SK-N-SH treated with all-trans-retinoic acid at 6 μM for 48 hours (cell line): ENCODE results near the gene TRIM13.

Experiments used
- ATAC-seq: fragments of 200-7000 bp; cut with Tn5 transposase; 3 replicates; pipeline ENCODE4 v1.9.1; 2020; ENCODE audit warnings: mild to moderate bottlenecking, moderate library complexity
- ARNTL ChIP-seq: fragments of 450-650 bp; formaldehyde crosslinking; IDR thresholded peaks from 2 replicates; pipeline ENCODE4 v1.5.0; 2020; ENCODE audit warnings: low read depth, mild to moderate bottlenecking, moderate library complexity, borderline replicate concordance
- BACH2 ChIP-seq: fragments of 250-450 bp; sonication (Bioruptor Pico); IDR thresholded peaks from 2 replicates; pipeline ENCODE4 v1.9.0; 2021; ENCODE audit warnings: mild to moderate bottlenecking, borderline replicate concordance
- CREB5 ChIP-seq: fragments of 250-450 bp; sonication (Bioruptor Pico); IDR thresholded peaks from 2 replicates; pipeline ENCODE4 v1.5.1; 2020; ENCODE audit warnings: low read depth, mild to moderate bottlenecking, moderate library complexity
- CSDC2 ChIP-seq: fragments of 250-450 bp; sonication (Bioruptor Pico); IDR thresholded peaks from 2 replicates; pipeline ENCODE4 v1.5.0; 2020; ENCODE audit warnings: mild to moderate bottlenecking, moderate library complexity
- ESRRG ChIP-seq: fragments of 250-450 bp; sonication (Bioruptor Pico); IDR thresholded peaks from 2 replicates; pipeline ENCODE4 v1.6.1; 2021; ENCODE audit warnings: mild to moderate bottlenecking
- GLIS3 ChIP-seq: fragments of 250-450 bp; sonication (Bioruptor Pico); IDR thresholded peaks from 2 replicates; pipeline ENCODE4 v1.5.0; 2020; ENCODE audit warnings: mild to moderate bottlenecking, moderate library complexity
- ISL1 ChIP-seq: fragments of 250-450 bp; sonication (Bioruptor Pico); IDR thresholded peaks from 2 replicates; pipeline ENCODE4 v2.1.2; 2022; ENCODE audit warnings: mild to moderate bottlenecking, moderate library complexity
- OSR1 ChIP-seq: fragments of 250-450 bp; sonication (Bioruptor Pico); IDR thresholded peaks from 2 replicates; pipeline ENCODE4 v1.8.0; 2022; ENCODE audit warnings: moderate library complexity, mild to moderate bottlenecking, inconsistent platforms
- PPARA ChIP-seq: fragments of 250-450 bp; sonication (Bioruptor Pico); IDR thresholded peaks from 2 replicates; pipeline ENCODE4 v1.5.0; 2020; ENCODE audit warnings: mild to moderate bottlenecking, borderline replicate concordance
- RARB ChIP-seq: fragments of 250-450 bp; sonication (Bioruptor Pico); IDR thresholded peaks from 2 replicates; pipeline ENCODE4 v1.8.0; 2021; ENCODE audit warnings: mild to moderate bottlenecking, moderate library complexity
- SNAI2 ChIP-seq: fragments of 250-450 bp; sonication (Bioruptor Pico); IDR thresholded peaks from 2 replicates; pipeline ENCODE4 v1.5.0; 2020; ENCODE audit warnings: mild to moderate bottlenecking, moderate library complexity
- TCF4 ChIP-seq: fragments of 250-450 bp; sonication (Bioruptor Pico); IDR thresholded peaks from 2 replicates; pipeline ENCODE4 v1.8.0; 2021; ENCODE audit warnings: mild to moderate bottlenecking, moderate library complexity, borderline replicate concordance
- TOX ChIP-seq: fragments of 250-450 bp; sonication (Bioruptor Pico); IDR thresholded peaks from 2 replicates; pipeline ENCODE4 v1.8.0; 2021; ENCODE audit warnings: mild to moderate bottlenecking, moderate library complexity, borderline replicate concordance
- ZC3H10 ChIP-seq: fragments of 250-450 bp; sonication (Bioruptor Pico); IDR thresholded peaks from 2 replicates; pipeline ENCODE4 v1.5.1; 2021; ENCODE audit warnings: mild to moderate bottlenecking, moderate library complexity
- ZFP3 ChIP-seq: fragments of 250-450 bp; sonication (Bioruptor Pico); IDR thresholded peaks from 2 replicates; pipeline ENCODE4 v1.5.0; 2020; ENCODE audit warnings: mild to moderate bottlenecking, moderate library complexity
- ZFP30 ChIP-seq: fragments of 450-650 bp; formaldehyde crosslinking; IDR thresholded peaks from 2 replicates; pipeline ENCODE4 v1.5.0; 2022; ENCODE audit warnings: mild to moderate bottlenecking, moderate library complexity
- ZNF565 ChIP-seq: fragments of 450-650 bp; formaldehyde crosslinking; conservative IDR thresholded peaks from 2 replicates; pipeline ENCODE4 v1.5.0; 2020; ENCODE audit warnings: low read depth, mild to moderate bottlenecking, moderate library complexity
- ZNF70 ChIP-seq: fragments of 450-650 bp; formaldehyde crosslinking; IDR thresholded peaks from 2 replicates; pipeline ENCODE4 v1.5.0; 2020; ENCODE audit warnings: mild to moderate bottlenecking, moderate library complexity
- ZNF8 ChIP-seq: fragments of 450-650 bp; formaldehyde crosslinking; IDR thresholded peaks from 2 replicates; pipeline ENCODE4 v1.5.0; 2020; ENCODE audit warnings: mild to moderate bottlenecking, moderate library complexity
- TF ChIP-seq, protein P1 (sequence below): fragments of 250-450 bp; sonication (Bioruptor Pico); IDR thresholded peaks from 2 replicates; pipeline ENCODE4 v1.8.0; 2020; ENCODE audit warnings: mild to moderate bottlenecking, moderate library complexity, borderline replicate concordance
- TF ChIP-seq, protein P2 (sequence below): fragments of 250-450 bp; sonication (Bioruptor Pico); IDR thresholded peaks from 2 replicates; pipeline ENCODE4 v1.5.1; 2021; ENCODE audit warnings: mild to moderate bottlenecking, moderate library complexity
- TF ChIP-seq, protein P3 (sequence below): fragments of 250-450 bp; sonication (Bioruptor Pico); IDR thresholded peaks from 2 replicates; pipeline ENCODE4 v1.8.0; 2021; ENCODE audit warnings: low read depth, mild to moderate bottlenecking, moderate library complexity, borderline replicate concordance

TRIM13 gene

GRCh38 chr13:50037788-50038187 lies 40.9 kb downstream of the TRIM13 start:
- TF ChIP-seq PPARA (CRISPR knock-in tag) (no peak), RARB (CRISPR knock-in tag) (no peak), BACH2 (CRISPR knock-in tag) (no peak), ARNTL (no peak), ZC3H10 (CRISPR knock-in tag) (no peak), OSR1 (CRISPR knock-in tag) (no peak), ZFP30 (no peak), ESRRG (no peak), GLIS3 (CRISPR knock-in tag) (no peak), SNAI2 (CRISPR knock-in tag) (no peak), ISL1 (CRISPR knock-in tag) (no peak)
- TF ChIP-seq, protein P1, sequence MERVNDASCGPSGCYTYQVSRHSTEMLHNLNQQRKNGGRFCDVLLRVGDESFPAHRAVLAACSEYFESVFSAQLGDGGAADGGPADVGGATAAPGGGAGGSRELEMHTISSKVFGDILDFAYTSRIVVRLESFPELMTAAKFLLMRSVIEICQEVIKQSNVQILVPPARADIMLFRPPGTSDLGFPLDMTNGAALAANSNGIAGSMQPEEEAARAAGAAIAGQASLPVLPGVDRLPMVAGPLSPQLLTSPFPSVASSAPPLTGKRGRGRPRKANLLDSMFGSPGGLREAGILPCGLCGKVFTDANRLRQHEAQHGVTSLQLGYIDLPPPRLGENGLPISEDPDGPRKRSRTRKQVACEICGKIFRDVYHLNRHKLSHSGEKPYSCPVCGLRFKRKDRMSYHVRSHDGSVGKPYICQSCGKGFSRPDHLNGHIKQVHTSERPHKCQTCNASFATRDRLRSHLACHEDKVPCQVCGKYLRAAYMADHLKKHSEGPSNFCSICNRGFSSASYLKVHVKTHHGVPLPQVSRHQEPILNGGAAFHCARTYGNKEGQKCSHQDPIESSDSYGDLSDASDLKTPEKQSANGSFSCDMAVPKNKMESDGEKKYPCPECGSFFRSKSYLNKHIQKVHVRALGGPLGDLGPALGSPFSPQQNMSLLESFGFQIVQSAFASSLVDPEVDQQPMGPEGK (CRISPR knock-in tag): no peak
- no peak for ATAC-seq

DNA sequence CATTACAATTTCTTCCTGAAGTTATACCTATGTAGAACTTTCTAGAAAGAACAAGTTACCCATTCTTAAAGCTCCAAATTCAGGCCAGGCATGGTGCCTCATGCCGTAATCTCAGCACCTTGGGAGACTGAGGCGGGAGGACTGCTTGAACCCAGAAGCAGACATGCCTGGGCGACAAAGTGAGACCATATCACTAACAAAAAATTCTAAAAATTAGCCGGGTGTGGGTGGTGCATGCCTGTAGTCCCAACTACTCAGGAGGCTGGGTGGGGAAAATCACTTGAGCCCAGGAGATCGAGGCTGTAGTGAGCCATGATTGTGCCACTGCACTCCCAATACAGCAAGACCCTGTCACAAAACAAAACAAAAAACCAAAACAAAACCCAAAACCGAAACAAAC lies 41.4 kb downstream of the TRIM13 start:
- no peak for ATAC-seq
- TF ChIP-seq SNAI2 (CRISPR knock-in tag) (no peak), ZNF565 (CRISPR knock-in tag) (no peak), ZC3H10 (CRISPR knock-in tag) (no peak)
- TF ChIP-seq, protein P2, sequence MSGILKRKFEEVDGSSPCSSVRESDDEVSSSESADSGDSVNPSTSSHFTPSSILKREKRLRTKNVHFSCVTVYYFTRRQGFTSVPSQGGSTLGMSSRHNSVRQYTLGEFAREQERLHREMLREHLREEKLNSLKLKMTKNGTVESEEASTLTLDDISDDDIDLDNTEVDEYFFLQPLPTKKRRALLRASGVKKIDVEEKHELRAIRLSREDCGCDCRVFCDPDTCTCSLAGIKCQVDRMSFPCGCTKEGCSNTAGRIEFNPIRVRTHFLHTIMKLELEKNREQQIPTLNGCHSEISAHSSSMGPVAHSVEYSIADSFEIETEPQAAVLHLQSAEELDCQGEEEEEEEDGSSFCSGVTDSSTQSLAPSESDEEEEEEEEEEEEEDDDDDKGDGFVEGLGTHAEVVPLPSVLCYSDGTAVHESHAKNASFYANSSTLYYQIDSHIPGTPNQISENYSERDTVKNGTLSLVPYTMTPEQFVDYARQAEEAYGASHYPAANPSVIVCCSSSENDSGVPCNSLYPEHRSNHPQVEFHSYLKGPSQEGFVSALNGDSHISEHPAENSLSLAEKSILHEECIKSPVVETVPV (CRISPR knock-in tag): no peak
- TF ChIP-seq, all 23 proteins: peak for 0

DNA sequence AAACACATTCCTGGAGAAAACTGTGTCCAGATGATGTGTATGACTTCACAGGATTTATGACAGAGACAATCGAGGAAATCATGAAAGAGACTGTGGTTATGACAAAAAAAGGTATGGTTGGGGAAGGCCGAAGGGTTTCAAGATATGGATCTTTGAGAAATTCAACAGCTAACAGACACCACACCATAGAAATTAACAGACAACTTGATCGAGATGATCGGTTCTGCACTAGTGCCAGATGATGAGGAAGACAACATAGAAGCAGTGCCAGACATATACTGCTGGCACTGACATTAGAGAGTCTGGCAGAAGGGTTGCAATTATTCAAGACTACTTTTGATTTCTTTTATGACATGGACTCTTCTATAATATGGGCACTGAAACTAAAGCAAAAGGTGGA lies 55.6 kb downstream of the TRIM13 start:
- ATAC-seq: no peak
- TF ChIP-seq, protein P2 (CRISPR knock-in tag): no peak
- TF ChIP-seq TCF4 (CRISPR knock-in tag) (no peak), CREB5 (CRISPR knock-in tag) (no peak), OSR1 (CRISPR knock-in tag) (no peak), BACH2 (CRISPR knock-in tag) (no peak), ARNTL (no peak), ZNF8 (CRISPR knock-in tag) (no peak), GLIS3 (CRISPR knock-in tag) (no peak), ISL1 (CRISPR knock-in tag) (no peak), ESRRG (no peak), ZNF565 (CRISPR knock-in tag) (no peak), CSDC2 (CRISPR knock-in tag) (no peak), SNAI2 (CRISPR knock-in tag) (no peak), TOX (CRISPR knock-in tag) (no peak), PPARA (CRISPR knock-in tag) (no peak), ZC3H10 (CRISPR knock-in tag) (no peak), ZFP3 (CRISPR knock-in tag) (no peak), ZNF70 (CRISPR knock-in tag) (no peak)
- TF ChIP-seq, protein P3, sequence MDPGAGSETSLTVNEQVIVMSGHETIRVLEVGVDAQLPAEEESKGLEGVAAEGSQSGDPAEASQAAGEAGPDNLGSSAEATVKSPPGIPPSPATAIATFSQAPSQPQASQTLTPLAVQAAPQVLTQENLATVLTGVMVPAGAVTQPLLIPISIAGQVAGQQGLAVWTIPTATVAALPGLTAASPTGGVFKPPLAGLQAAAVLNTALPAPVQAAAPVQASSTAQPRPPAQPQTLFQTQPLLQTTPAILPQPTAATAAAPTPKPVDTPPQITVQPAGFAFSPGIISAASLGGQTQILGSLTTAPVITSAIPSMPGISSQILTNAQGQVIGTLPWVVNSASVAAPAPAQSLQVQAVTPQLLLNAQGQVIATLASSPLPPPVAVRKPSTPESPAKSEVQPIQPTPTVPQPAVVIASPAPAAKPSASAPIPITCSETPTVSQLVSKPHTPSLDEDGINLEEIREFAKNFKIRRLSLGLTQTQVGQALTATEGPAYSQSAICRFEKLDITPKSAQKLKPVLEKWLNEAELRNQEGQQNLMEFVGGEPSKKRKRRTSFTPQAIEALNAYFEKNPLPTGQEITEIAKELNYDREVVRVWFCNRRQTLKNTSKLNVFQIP (CRISPR knock-in tag): no peak
- TF ChIP-seq, all 23 proteins: peak for 0
